HepG2 (cell line): ENCODE measurements around the gene NAV2. TPM values are rescaled to one million over a fixed set of nuclear protein-coding genes. Genes with fewer than 3 reads are reported as not detected.

Source experiments
- ATAC-seq: fragments of 200-7000 bp; cut with Tn5 transposase; 3 replicates; pipeline ENCODE4 v1.9.1; 2020; ENCODE audit warnings: mild to moderate bottlenecking, moderate library complexity
- BruUV-seq: library from RNA; stranded (reverse); fragments of 400-500 nt; replicated peaks from 2 replicates; lab custom pipeline; 2021; lab: Mats Ljungman, UMichigan
- CTCF ChIA-PET: fragments of 300-600 bp; formaldehyde crosslinking; extraction: SDS; loops from one replicate; lab custom pipeline; 2021; ENCODE audit warnings: low total read pairs, inconsistent platforms, low intra/inter-chr PET ratio; lab: Yijun Ruan, JAX
- POLR2A ChIA-PET: fragments of 350-600 bp; sonication (Branson Sonifier 250); formaldehyde crosslinking; loops from one replicate; lab custom pipeline; 2020; ENCODE audit warnings: antibody characterized with exemption, inconsistent platforms; lab: Yijun Ruan, JAX
- DNase-seq: peaks from one replicate; pipeline ENCODE4 v3.0.0-alpha.2; 2015; ENCODE audit warnings: low spot score
- FAIRE-seq: peaks from 3 replicates; lab custom pipeline; 2011; peaks lifted over from hg19 to GRCh38; lab: Jason Lieb, UNC
- H2AFZ ChIP-seq: one replicate; pipeline ENCODE4 v1.6.1; 2011; ENCODE audit warnings: low read length, inconsistent platforms
- H3K27ac ChIP-seq: fragments of 300-600 bp; 3 replicates; pipeline ENCODE4 v1.8.0; 2011; ENCODE audit warnings: mixed run types, mild to moderate bottlenecking, mixed read lengths, low read length, inconsistent platforms; ENCODE audit not compliant: insufficient read depth; ENCODE audit errors: extremely low read length
- H3K27me3 ChIP-seq, 2 experiments: fragments of 200-600 bp in 1 of 2; 2 replicates in 1 of 2; 3 replicates in 1 of 2; pipeline versions ENCODE4 v1.6.0 to v1.8.0; 2011; ENCODE audit warnings: low read length in 2 of 2, mild to moderate bottlenecking in 2 of 2, moderate library complexity in 2 of 2, inconsistent platforms in 1 of 2; ENCODE audit not compliant: insufficient read depth in 2 of 2, control insufficient read depth in 1 of 2
- H3K36me3 ChIP-seq, 2 experiments: fragments of 200-600 bp in 1 of 2; replicated peaks in 1 of 2; 2 replicates in 1 of 2; 3 replicates in 1 of 2; pipeline versions ENCODE4 v1.5.1 to v1.8.0; 2011; ENCODE audit warnings: low read length in 2 of 2, inconsistent platforms in 1 of 2; ENCODE audit not compliant: insufficient read depth in 2 of 2, control insufficient read depth in 1 of 2
- H3K4me1 ChIP-seq: 2 replicates; pipeline ENCODE4 v1.5.1; 2012; ENCODE audit warnings: low read length, inconsistent platforms; ENCODE audit not compliant: insufficient read depth
- H3K4me2 ChIP-seq: 2 replicates; pipeline ENCODE4 v1.6.0; 2011; ENCODE audit warnings: low read depth, low read length, inconsistent platforms
- H3K4me3 ChIP-seq, 3 experiments: fragments of 200-600 bp in 1 of 3; sonication (generic), shearing (Covaris generic) in 1 of 3; replicated peaks in 1 of 3; 2 replicates each; pipeline ENCODE4 v1.5.1; 2011 to 2016; ENCODE audit warnings: low read length in 3 of 3, inconsistent platforms in 2 of 3, low read depth in 2 of 3, mild to moderate bottlenecking in 2 of 3, control low read depth in 1 of 3, mixed read lengths in 1 of 3; ENCODE audit not compliant: insufficient read depth in 1 of 3
- H3K79me2 ChIP-seq: one replicate; pipeline ENCODE4 v1.6.1; 2011; ENCODE audit warnings: low read length, inconsistent platforms; ENCODE audit not compliant: insufficient read depth
- H3K9ac ChIP-seq: 2 replicates; pipeline ENCODE4 v1.6.0; 2011; ENCODE audit warnings: mild to moderate bottlenecking, low read depth, low read length, inconsistent platforms; ENCODE audit not compliant: insufficient read depth
- H3K9me3 ChIP-seq: 2 replicates; pipeline ENCODE4 v1.5.1; 2012; ENCODE audit warnings: mild to moderate bottlenecking, low read length
- H4K20me1 ChIP-seq: 2 replicates; pipeline ENCODE4 v1.6.0; 2011; ENCODE audit warnings: inconsistent platforms, mild to moderate bottlenecking, low read length, moderate library complexity; ENCODE audit not compliant: insufficient read depth
- ATM ChIP-seq: fragments of 450-650 bp; IDR thresholded peaks from 2 replicates; pipeline ENCODE4 v1.7.1; 2017; ENCODE audit warnings: mild to moderate bottlenecking, borderline replicate concordance
- BCLAF1 ChIP-seq: fragments of 450-650 bp; IDR thresholded peaks from 2 replicates; pipeline ENCODE4 v1.6.1; 2017; ENCODE audit warnings: mild to moderate bottlenecking
- BORCS8-MEF2B ChIP-seq: sonication (generic); formaldehyde crosslinking; IDR thresholded peaks from 2 replicates; pipeline ENCODE4 v1.8.0; 2022; ENCODE audit warnings: mild to moderate bottlenecking, missing genetic modification reagents
- HCFC1 ChIP-seq: fragments of 150-350 bp; IDR thresholded peaks from 2 replicates; pipeline ENCODE4 v1.6.1; 2014; ENCODE audit warnings: low read depth, low read length
- IKZF1 ChIP-seq: fragments of 450-650 bp; IDR thresholded peaks from 2 replicates; pipeline ENCODE4 v1.7.1; 2016
- PCBP2 ChIP-seq: fragments of 200-400 bp; formaldehyde crosslinking; optimal IDR thresholded peaks from 2 replicates; pipeline ENCODE3; 2018; ENCODE audit warnings: low read length, low read depth; ENCODE audit not compliant: poor library complexity, severe bottlenecking
- POLR2AphosphoS2 ChIP-seq: IDR thresholded peaks from 2 replicates; pipeline ENCODE4 v1.6.1; 2011; ENCODE audit warnings: low read depth, low read length, improper control_type of control experiment
- POLR2AphosphoS5 ChIP-seq: IDR thresholded peaks from 2 replicates; pipeline ENCODE4 v1.6.1; 2012; ENCODE audit warnings: low read depth, low read length
- SYNCRIP ChIP-seq: fragments of 200-400 bp; formaldehyde crosslinking; IDR thresholded peaks from 2 replicates; pipeline ENCODE4 v1.6.1; 2018; ENCODE audit warnings: mild to moderate bottlenecking, low read depth, low read length; ENCODE audit not compliant: insufficient read depth
- TOE1 ChIP-seq: sonication (generic); formaldehyde crosslinking; IDR thresholded peaks from 2 replicates; pipeline ENCODE4 v1.4.0; 2020; ENCODE audit warnings: mild to moderate bottlenecking, missing genetic modification reagents
- ZFP90 ChIP-seq: sonication (generic); formaldehyde crosslinking; IDR thresholded peaks from 2 replicates; pipeline ENCODE4 v1.8.0; 2022; ENCODE audit warnings: missing genetic modification reagents, mild to moderate bottlenecking, inconsistent platforms, borderline replicate concordance
- ZKSCAN1 ChIP-seq: fragments of 150-350 bp; IDR thresholded peaks from 2 replicates; pipeline ENCODE4 v1.6.1; 2014; ENCODE audit warnings: low read length
- ZNF160 ChIP-seq: sonication (generic); formaldehyde crosslinking; IDR thresholded peaks from 2 replicates; pipeline ENCODE4 v1.8.0; 2022; ENCODE audit warnings: mild to moderate bottlenecking, inconsistent platforms, missing genetic modification reagents
- ZNF335 ChIP-seq: sonication (generic); formaldehyde crosslinking; IDR thresholded peaks from 2 replicates; pipeline ENCODE4 v1.4.0; 2020; ENCODE audit warnings: missing genetic modification reagents
- ZNF775 ChIP-seq: sonication (generic); formaldehyde crosslinking; IDR thresholded peaks from 2 replicates; pipeline ENCODE4 v1.4.0; 2020; ENCODE audit warnings: missing genetic modification reagents, mild to moderate bottlenecking, moderate library complexity, borderline replicate concordance
- WGBS: methylation state at CpG from one replicate; pipeline ENCODE4 v1.1.6; 2017; ENCODE audit warnings: low lambda C conversion rate; 5-methylcytosine and 5-hydroxymethylcytosine counted together
- in situ Hi-C: cut with HindIII; loops from 2 replicates; pipeline ENCODE4 v1.10.0; 2017; ENCODE audit warnings: low pct_unique_long_range_greater_than_20kb; ENCODE audit not compliant: extremely low pct_ligation_motif_present
- intact Hi-C: fragments of 100-400 bp; cut with micrococcal nuclease; formaldehyde crosslinking; loops from one replicate; pipeline ENCODE4 v1.10.0; 2022; ENCODE audit not compliant: unreplicated experiment
- polyA plus RNA-seq, 8 experiments: library from polyadenylated mRNA; depleted of rRNA in 3 of 8; stranded (reverse) in 7 of 8; unstranded in 1 of 8; fragments of >200 nt; fragmentation: Illumina TruSeq in 4 of 8; extraction: Trizol in 4 of 8; gene quantifications; 2 replicates each; pipeline versions ENCODE4 v1.2.1 to v1.2.3, GENCODE V29; 2011 to 2016; ENCODE audit warnings: low read depth in 4 of 8, missing spikeins in 1 of 8, mixed read lengths in 1 of 8; ENCODE audit not compliant: insufficient read depth in 1 of 8
- total RNA-seq, 5 experiments: library from RNA; depleted of rRNA; stranded (reverse); fragments of >200 nt; fragmentation: Illumina TruSeq; extraction: Trizol; gene quantifications; 2 replicates each; pipeline ENCODE4 v1.2.3, GENCODE V29; 2016; ENCODE audit warnings: low read depth in 1 of 5

The NAV2 gene
- total and polyA plus RNA-seq, 2 of the 13 experiments (the other 11 are each of a cell fraction or from before 2014, with no cell fraction given): 9.3 to 34.6 TPM

- H3K9ac ChIP-seq: no peak overlapping the region
- no peak for FAIRE-seq
- no peaks in the 10 kb centered on the region for H3K36me3 ChIP-seq
- H3K27ac ChIP-seq: no peak overlapping the region
- intact Hi-C loops: no loop called here
- no peak for DNase-seq
- CTCF ChIA-PET: no interaction called here
- no peak overlapping the region for H3K4me3 ChIP-seq
- no peak overlapping the region for H3K4me2 ChIP-seq
- H3K79me2 ChIP-seq: no peaks in the 10 kb centered on the region
- no peak for ATAC-seq
- TF ChIP-seq IKZF1: no peak
- no peak for TF ChIP-seq PCBP2
- no peak for TF ChIP-seq ZNF335 (CRISPR knock-in tag)
- no peak for TF ChIP-seq ATM
- TF ChIP-seq HCFC1: no peak
- no peak for TF ChIP-seq BORCS8-MEF2B (CRISPR knock-in tag)
- TF ChIP-seq TOE1 (CRISPR knock-in tag): no peak
- TF ChIP-seq ZFP90 (CRISPR knock-in tag): no peak
- no peak for TF ChIP-seq SYNCRIP
- TF ChIP-seq BCLAF1: no peak
- no peak for TF ChIP-seq ZKSCAN1
- no peak for TF ChIP-seq ZNF160 (CRISPR knock-in tag)
- TF ChIP-seq POLR2AphosphoS2: no peak
- TF ChIP-seq ZNF775: no peak
- TF ChIP-seq POLR2AphosphoS5: no peak
- TF ChIP-seq, all 625 proteins: peak for 0
- Histone ChIP-seq H3K27me3 (peaks cover 2 to 11% of the 10 kb centered on the region in 2 experiments; a peak in 1 of 5 replicates), H2AFZ (no peak overlapping the region), H4K20me1 (no peaks in the 10 kb centered on the region), H3K4me1 (peaks cover 19% of the 10 kb centered on the region), H3K9me3 (no peaks in the 10 kb centered on the region)
- in situ Hi-C loops: no loop called here
- WGBS: 0% methylated on average over 2 of the region's 2 CpGs
- POLR2A ChIA-PET: no interaction called here
- no TSS peak for BruUV-seq
Measured at GRCh38 chr11:19852288-19852687, 139.7 kb downstream of the NAV2 start.
